ENCODE data around the gene DPF3. TPM values are rescaled to one million over a fixed set of nuclear protein-coding genes. Genes with fewer than 3 reads are reported as not detected.

Gene DPF3
- polyA plus RNA-seq, 2 of the 4 experiments (the other 2 are of a cell fraction): 0.05 to 0.09 TPM

DNA sequence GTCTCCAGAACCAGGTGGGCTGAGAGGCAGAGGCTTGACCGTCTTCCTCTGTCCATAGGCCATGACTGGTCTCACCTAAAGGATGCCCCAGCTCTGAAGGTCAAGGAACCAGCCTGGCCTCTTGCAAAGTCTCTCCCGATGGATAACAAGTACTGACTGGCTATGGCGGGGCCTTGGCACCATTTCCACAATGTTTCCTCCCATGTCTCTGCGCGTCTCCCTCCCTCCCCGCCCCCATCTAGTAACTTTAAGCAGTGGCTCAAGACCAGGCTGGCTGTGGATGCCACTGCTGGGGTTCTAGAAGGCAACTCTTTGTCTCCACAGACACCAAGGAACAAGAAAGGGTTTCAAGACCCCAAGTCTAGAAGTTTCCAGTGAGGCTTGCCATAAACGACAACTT is 275.5 kb downstream of the DPF3 start:
- Histone ChIP-seq H3K4me2 (no peak overlapping the region), H3K27ac (no peak overlapping the region), H3K9me3 (peaks cover 4% of the 10 kb centered on the region; the same call in 1 of the 3 replicates), H3K4me3 (no peak overlapping the region), H3K4me1 (no peaks in the 10 kb centered on the region)
- DNase-seq (ENCODE audit: low read depth in 1 of 2, low spot score in 1 of 2) (no peak), ATAC-seq (no peak), FAIRE-seq (no peak)
- 87% methylated on average over 7 of the region's 7 CpGs for WGBS (ENCODE audit: missing lambda C conversion rate)
- ChIA-PET CTCF (no interaction called here), POLR2A (no interaction called here)
- TF ChIP-seq RARB (CRISPR knock-in tag; IDR thresholded peaks at IDR 0.05) (no peak), BCL3 (IDR thresholded peaks at IDR 0.05) (no peak), NFE2L2 (conservative IDR thresholded peaks at IDR 0.05; ENCODE audit: low read length) (no peak)

GRCh38 chr14:72617391-72618031 is 276.4 kb downstream of the DPF3 start:
- WGBS (ENCODE audit: missing lambda C conversion rate): 77% methylated on average over 19 of the region's 20 CpGs
- ChIA-PET CTCF (no interaction called here), POLR2A (no interaction called here)
- ATAC-seq (no peak), FAIRE-seq (no peak), DNase-seq (ENCODE audit: low read depth in 1 of 2, low spot score in 1 of 2) (no peak)
- H3K27ac ChIP-seq: no peak overlapping the region
- no peaks in the 10 kb centered on the region for H3K9me3 ChIP-seq
- H3K4me2 ChIP-seq: no peak overlapping the region
- TF ChIP-seq RFX5 (IDR thresholded peaks at IDR 0.05): no peak
- no peak for TF ChIP-seq EP300 (IDR thresholded peaks at IDR 0.05)
- TF ChIP-seq TP53 (CRISPR knock-in tag; IDR thresholded peaks at IDR 0.05): no peak
- no peak for TF ChIP-seq ZNF302 (CRISPR knock-in tag; IDR thresholded peaks at IDR 0.05)
- TF ChIP-seq JUN (IDR thresholded peaks at IDR 0.05): no peak
- TF ChIP-seq RARB (CRISPR knock-in tag; IDR thresholded peaks at IDR 0.05): no peak
- TF ChIP-seq HOXA7 (CRISPR knock-in tag; IDR thresholded peaks at IDR 0.05): no peak
- no peak for TF ChIP-seq GATA3 (IDR thresholded peaks at IDR 0.05; ENCODE audit: borderline replicate concordance)
- TF ChIP-seq MAZ (IDR thresholded peaks at IDR 0.05; ENCODE audit: borderline replicate concordance, low read depth, low read length): no peak
- no peak for TF ChIP-seq KDM5A (IDR thresholded peaks at IDR 0.05)
- no peak for TF ChIP-seq EHMT2 (IDR thresholded peaks at IDR 0.05; ENCODE audit: low read depth)
- no peak for TF ChIP-seq ESRRA (IDR thresholded peaks at IDR 0.05; ENCODE audit: borderline replicate concordance, low read length)
- TF ChIP-seq, protein P1, sequence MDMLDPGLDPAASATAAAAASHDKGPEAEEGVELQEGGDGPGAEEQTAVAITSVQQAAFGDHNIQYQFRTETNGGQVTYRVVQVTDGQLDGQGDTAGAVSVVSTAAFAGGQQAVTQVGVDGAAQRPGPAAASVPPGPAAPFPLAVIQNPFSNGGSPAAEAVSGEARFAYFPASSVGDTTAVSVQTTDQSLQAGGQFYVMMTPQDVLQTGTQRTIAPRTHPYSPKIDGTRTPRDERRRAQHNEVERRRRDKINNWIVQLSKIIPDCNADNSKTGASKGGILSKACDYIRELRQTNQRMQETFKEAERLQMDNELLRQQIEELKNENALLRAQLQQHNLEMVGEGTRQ (IDR thresholded peaks at IDR 0.05): no peak
- no peak for TF ChIP-seq PHF8 (IDR thresholded peaks at IDR 0.05; ENCODE audit: borderline replicate concordance, low read depth)
- no peak for TF ChIP-seq RCOR1 (IDR thresholded peaks at IDR 0.05; ENCODE audit: low read depth, low read length)
- no peak for TF ChIP-seq NR3C1 (IDR thresholded peaks at IDR 0.05)
- TF ChIP-seq CEBPB (IDR thresholded peaks at IDR 0.05): no peak
- no peak for TF ChIP-seq FOXS1 (CRISPR knock-in tag; IDR thresholded peaks at IDR 0.05)
- TF ChIP-seq ZSCAN20 (CRISPR knock-in tag; IDR thresholded peaks at IDR 0.05): no peak
- TF ChIP-seq, protein P2, sequence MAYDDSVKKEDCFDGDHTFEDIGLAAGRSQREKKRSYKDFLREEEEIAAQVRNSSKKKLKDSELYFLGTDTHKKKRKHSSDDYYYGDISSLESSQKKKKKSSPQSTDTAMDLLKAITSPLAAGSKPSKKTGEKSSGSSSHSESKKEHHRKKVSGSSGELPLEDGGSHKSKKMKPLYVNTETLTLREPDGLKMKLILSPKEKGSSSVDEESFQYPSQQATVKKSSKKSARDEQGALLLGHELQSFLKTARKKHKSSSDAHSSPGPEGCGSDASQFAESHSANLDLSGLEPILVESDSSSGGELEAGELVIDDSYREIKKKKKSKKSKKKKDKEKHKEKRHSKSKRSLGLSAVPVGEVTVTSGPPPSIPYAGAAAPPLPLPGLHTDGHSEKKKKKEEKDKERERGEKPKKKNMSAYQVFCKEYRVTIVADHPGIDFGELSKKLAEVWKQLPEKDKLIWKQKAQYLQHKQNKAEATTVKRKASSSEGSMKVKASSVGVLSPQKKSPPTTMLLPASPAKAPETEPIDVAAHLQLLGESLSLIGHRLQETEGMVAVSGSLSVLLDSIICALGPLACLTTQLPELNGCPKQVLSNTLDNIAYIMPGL (CRISPR knock-in tag; IDR thresholded peaks at IDR 0.05; ENCODE audit: borderline replicate concordance): no peak
- no peak overlapping the region for H3K4me3 ChIP-seq
- H3K4me1 ChIP-seq: no peaks in the 10 kb centered on the region

Measured in A549 (cell line).